GM12864 (cell line): ENCODE measurements around the gene KCNK10.

Experiments used
- DNase-seq: peaks from one replicate; pipeline ENCODE4 v3.0.0-alpha.2; 2011; ENCODE audit warnings: low read depth
- H3K4me3 ChIP-seq: 2 replicates; pipeline ENCODE4 v1.5.1; 2011; ENCODE audit warnings: mild to moderate bottlenecking, low read depth, low read length, control low read depth
- TF ChIP-seq, protein P1 (sequence below): IDR thresholded peaks from 2 replicates; pipeline ENCODE4 v1.5.1; 2011; ENCODE audit warnings: low read depth, mild to moderate bottlenecking, moderate library complexity, low read length, control low read depth, inconsistent platforms; ENCODE audit errors: missing control alignments

Gene KCNK10

DNA sequence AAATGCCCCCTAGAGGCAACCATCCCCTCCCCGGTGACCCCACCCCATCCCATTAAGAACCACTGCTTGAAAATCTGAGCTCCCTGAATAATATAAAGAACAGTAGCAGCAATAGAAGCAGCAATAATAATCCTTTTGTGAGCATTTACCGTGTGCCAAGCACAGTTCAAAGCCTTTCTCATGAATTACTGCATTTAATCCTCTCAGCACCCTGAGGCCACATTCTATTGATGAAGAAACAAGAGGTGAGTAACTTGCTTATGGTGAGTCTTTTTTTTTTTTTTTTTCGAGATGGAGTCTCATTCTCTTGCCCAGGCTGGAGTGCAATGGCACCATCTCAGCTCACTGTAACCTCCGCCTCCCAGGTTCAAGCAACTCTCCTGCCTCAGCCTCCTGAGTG, 65.0 kb downstream of the KCNK10 start:
- H3K4me3 ChIP-seq, result no peak overlapping the region
- no peak for DNase-seq
- TF ChIP-seq, protein P1, sequence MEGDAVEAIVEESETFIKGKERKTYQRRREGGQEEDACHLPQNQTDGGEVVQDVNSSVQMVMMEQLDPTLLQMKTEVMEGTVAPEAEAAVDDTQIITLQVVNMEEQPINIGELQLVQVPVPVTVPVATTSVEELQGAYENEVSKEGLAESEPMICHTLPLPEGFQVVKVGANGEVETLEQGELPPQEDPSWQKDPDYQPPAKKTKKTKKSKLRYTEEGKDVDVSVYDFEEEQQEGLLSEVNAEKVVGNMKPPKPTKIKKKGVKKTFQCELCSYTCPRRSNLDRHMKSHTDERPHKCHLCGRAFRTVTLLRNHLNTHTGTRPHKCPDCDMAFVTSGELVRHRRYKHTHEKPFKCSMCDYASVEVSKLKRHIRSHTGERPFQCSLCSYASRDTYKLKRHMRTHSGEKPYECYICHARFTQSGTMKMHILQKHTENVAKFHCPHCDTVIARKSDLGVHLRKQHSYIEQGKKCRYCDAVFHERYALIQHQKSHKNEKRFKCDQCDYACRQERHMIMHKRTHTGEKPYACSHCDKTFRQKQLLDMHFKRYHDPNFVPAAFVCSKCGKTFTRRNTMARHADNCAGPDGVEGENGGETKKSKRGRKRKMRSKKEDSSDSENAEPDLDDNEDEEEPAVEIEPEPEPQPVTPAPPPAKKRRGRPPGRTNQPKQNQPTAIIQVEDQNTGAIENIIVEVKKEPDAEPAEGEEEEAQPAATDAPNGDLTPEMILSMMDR, result no peak

DNA sequence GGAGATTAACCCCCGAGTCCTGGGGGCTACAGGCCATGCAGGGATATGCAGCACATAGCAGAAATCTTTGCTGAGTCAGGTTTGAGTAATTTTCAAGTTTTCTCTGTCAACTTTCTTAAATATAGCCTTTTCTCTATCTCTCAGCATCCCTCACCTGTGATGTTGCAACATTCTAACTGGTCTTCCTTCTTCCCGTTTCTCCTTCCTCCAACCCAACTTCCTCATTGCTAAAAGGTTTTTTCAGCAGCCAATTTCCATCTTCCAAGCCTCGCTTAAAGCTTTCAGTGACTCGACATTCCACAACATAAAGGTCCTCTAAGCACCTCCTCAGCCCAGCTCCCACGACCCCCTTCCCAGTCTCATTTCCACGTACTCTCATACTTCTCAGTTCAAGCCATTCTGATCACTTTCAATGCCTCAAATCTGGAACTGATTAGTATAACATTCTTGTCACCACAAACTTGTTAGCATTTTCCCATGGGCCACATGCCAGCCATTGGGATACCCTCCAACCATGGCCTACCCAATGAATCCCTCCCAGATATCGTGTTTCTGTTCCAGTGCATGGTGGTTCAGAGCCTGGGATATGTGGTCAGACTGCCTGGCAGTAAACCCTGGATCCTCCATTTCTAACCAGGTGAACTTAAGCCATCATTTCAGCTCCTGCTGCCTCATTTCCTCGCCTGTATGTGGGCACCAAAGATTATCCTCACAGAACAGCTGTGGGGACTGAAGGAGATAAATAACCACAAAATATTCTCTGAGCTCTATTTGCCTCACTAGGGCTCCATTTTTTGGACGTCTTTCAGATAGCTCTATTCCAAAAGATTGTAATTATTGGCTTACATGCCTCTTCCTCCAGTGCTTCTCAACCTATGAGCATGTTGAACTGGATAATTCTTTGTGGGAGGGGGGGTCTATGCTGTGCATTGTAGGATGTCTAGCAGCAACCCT, 65.8 kb downstream of the KCNK10 start:
- TF ChIP-seq, protein P1, result no peak
- no peak for DNase-seq
- H3K4me3 ChIP-seq, result no peak overlapping the region

DNA sequence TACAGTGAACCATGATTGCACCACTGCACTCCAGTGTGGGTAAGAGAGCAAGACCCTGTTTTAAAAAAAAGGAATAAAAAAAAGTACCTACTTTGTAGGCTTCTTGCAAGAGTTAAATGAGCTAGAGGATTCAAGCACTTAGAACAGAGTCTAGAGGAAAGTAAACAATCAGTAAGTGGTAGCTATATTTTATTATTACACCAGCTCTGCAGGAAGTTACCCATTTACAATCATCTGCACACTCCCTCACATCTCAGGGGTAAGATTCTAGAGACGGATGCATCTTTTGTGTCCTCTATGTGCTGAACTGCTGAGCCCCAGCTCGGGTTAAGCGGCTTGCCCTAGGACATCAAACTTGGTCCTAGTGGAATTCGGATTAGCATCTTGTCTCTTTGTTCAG, 67.3 kb downstream of the KCNK10 start:
- TF ChIP-seq, protein P1, result no peak
- no peak for DNase-seq
- no peak overlapping the region for H3K4me3 ChIP-seq

DNA sequence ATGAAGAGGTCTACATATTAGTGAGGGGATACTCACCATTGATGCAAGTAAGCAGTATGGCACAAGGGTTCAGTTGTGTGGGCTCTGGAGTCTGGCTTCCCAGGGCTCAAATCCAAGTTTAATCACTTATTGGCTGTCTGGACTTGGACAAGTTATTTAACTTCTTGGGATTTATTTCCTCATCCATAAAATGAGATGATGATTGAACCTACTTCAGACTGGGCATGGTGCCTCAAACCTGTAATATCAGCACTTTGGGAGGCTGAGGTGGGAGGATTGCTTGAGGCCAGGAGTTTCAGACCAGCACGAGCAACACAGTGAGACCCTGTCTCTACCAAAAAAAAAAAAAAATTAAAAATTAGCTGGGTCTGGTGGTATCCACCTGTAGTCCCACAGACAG, 67.9 kb downstream of the KCNK10 start:
- no peak overlapping the region for H3K4me3 ChIP-seq
- DNase-seq, result no peak
- TF ChIP-seq, protein P1, result no peak

DNA sequence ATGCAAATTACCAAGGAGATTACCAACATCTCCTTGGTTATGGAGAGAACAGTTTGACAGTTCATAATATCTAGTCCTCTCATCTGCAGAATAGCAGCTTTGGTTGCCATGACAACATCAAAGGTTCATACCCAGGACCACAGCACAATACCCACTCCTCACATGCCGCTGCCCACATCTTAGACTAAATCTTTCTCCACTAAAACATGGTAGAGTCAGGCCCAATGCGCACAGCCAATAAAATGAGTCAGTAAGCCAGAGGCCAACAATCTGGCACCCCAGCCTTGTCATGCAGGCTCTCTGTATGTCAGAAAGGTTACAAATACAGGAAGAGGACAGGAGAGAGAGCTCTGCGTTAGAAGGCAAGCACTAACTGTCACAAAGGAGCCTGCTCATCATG, 70.6 kb downstream of the KCNK10 start:
- TF ChIP-seq, protein P1, result no peak
- no peak for DNase-seq
- H3K4me3 ChIP-seq, result no peak overlapping the region

DNA sequence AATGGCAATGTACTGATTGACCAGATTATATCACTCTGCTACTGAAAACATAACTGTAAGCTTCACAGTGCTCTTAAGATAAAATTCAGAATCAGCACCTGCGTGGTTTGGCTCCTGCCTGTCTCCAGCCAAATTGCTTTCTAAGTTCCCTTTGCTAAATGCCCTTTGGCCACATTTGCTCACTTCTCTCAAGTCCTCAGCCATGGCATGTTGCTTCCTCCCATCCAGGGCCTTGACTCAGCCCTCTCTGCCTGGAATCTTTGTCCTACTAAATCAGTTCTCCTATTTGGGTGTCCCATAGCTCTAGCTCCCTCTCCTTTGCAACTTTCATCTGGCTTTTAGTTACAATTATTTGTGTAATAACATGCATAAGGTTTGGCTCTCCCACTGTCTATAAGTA, 71.4 kb downstream of the KCNK10 start:
- no peak overlapping the region for H3K4me3 ChIP-seq
- no peak for DNase-seq
- TF ChIP-seq, protein P1, result no peak

- TF ChIP-seq, protein P1, result no peak
- DNase-seq, result no peak
- no peak overlapping the region for H3K4me3 ChIP-seq
Measured at GRCh38 chr14:88249266-88249665, 73.8 kb downstream of the KCNK10 start.
